Measurements from ENCODE around the gene THBS4.

GRCh38 chr5:80067531-80068245 is 32.5 kb downstream of the THBS4 start:
- TF ChIP-seq BHLHE40 (IDR thresholded peaks at IDR 0.05; ENCODE audit: borderline replicate concordance) (no peak), PKNOX1 (IDR thresholded peaks at IDR 0.05) (no peak), FOXM1 (IDR thresholded peaks at IDR 0.05; ENCODE audit: borderline replicate concordance) (no peak)

All from HEK293T (cell line).